CD4-positive, alpha-beta T cell treated with Interleukin-10 for 1 hour (primary cell): ENCODE data around the gene CDHR2.

Source experiments
- DNase-seq: peaks from one replicate; pipeline ENCODE4 v3.0.0-alpha.2; 2020

Gene CDHR2

GRCh38 chr5:176548967-176549444 is at the start of gene CDHR2:
TSS of gene CDHR2 (plus strand) at chr5:176549342. CDS start at chr5:176565353, 16,011 bp downstream.
- DNase-seq: no peak

- DNase-seq: no peak
These were observed 48.6 kb upstream of the CDHR2 start for GRCh38 chr5:176500511-176500910.

- DNase-seq: no peak
These were observed 47.8 kb upstream of the CDHR2 start for GRCh38 chr5:176501333-176501732.

GRCh38 chr5:176503496-176503895 is 45.6 kb upstream of the CDHR2 start:
- DNase-seq: no peak

GRCh38 chr5:176507911-176508310 is 41.2 kb upstream of the CDHR2 start:
- DNase-seq: no peak

GRCh38 chr5:176508603-176509002 is 40.5 kb upstream of the CDHR2 start:
- no peak for DNase-seq

- DNase-seq: no peak
These were observed 35.4 kb upstream of the CDHR2 start for GRCh38 chr5:176513788-176514187.

GRCh38 chr5:176514244-176514950 is 34.7 kb upstream of the CDHR2 start:
- no peak for DNase-seq

GRCh38 chr5:176515396-176515795 is 33.7 kb upstream of the CDHR2 start:
- DNase-seq: no peak

- no peak for DNase-seq
These were observed 32.0 kb upstream of the CDHR2 start for GRCh38 chr5:176517053-176517661.

- DNase-seq: no peak
These were observed 29.1 kb upstream of the CDHR2 start for GRCh38 chr5:176519810-176520720.

GRCh38 chr5:176521286-176521685 is 27.9 kb upstream of the CDHR2 start:
- no peak for DNase-seq

- no peak for DNase-seq
These were observed 27.4 kb upstream of the CDHR2 start for GRCh38 chr5:176521699-176522263.

GRCh38 chr5:176524138-176524537 is 25.0 kb upstream of the CDHR2 start:
- no peak for DNase-seq

GRCh38 chr5:176524987-176525386 is 24.2 kb upstream of the CDHR2 start:
- DNase-seq: no peak

- no peak for DNase-seq
These were observed 23.5 kb upstream of the CDHR2 start for GRCh38 chr5:176525677-176526076.

- no peak for DNase-seq
These were observed 22.7 kb upstream of the CDHR2 start for GRCh38 chr5:176526462-176526861.

GRCh38 chr5:176527246-176528222 is 21.6 kb upstream of the CDHR2 start:
- DNase-seq: no peak

GRCh38 chr5:176528301-176528700 is 20.8 kb upstream of the CDHR2 start:
- no peak for DNase-seq

- DNase-seq: no peak
These were observed 20.4 kb upstream of the CDHR2 start for GRCh38 chr5:176528761-176529115.

- no peak for DNase-seq
These were observed 19.9 kb upstream of the CDHR2 start for GRCh38 chr5:176529116-176529740.

GRCh38 chr5:176529741-176530141 is 19.4 kb upstream of the CDHR2 start:
- peak; percentile 79 for DNase-seq
